ENCODE measurements around the gene EIF3L. TPM values are rescaled to one million over a fixed set of nuclear protein-coding genes. Genes with fewer than 3 reads are reported as not detected.

The EIF3L gene
- total RNA-seq, 1 experiment from 2014 or later: 739 TPM

DNA sequence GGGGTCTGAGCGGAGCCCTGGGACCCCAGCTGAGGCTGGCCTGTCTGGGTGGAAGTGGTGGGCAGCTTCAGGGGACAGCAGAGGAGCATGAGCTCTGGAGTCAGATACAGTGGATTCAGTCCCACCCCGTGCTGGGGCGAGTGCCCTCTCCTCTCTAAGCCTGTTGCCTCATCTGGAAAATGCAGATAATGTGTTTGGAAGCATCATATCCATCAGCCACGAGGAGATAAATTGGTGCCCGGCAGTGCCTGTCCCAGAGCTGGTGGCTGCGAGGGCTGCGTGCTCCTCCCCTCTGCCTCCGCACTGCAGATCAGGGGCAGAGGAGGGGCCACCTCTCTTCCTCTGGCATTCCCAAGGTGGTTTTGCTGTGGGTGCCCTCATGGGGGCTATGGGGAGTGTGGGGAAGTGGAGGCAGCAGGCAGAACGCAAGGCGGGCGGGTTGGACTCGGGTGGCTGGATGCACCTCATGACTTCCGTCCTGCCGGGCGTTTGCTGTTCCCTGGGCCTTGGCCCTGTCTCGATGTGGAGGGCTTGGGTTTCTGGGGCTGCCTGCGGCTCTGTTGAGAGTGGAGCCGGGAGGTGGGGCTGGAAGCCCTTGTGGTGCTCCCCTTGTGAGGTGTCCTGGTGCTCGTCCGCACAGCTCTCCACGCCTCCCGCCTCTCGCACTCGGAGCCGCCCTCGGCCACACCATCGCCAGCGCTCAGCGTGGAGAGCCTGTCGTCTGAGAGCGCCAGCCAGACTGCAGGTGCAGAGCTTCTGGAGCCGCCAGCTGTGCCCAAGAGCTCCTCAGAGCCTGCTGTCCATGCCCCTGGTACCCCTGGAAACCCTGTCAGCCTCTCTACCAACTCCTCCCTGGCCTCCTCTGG, 77.8 kb downstream of the EIF3L start:
- H3K9me3 ChIP-seq (ENCODE audit: control insufficient read depth, low read depth, low read length): no peaks in the 10 kb centered on the region
- Mint-ChIP-seq H3K27ac (no peak overlapping the region), H3K4me1 (0 out of 4 replicates have a peak, but pooled peaks cover 0 to 3% of the 10 kb centered on the region in 2 experiments), H3K9me3 (no peaks in the 10 kb centered on the region), H3K27me3 (ENCODE audit: low read depth) (no peaks in the 10 kb centered on the region), H3K4me3 (no peak overlapping the region), H3K36me3 (ENCODE audit: insufficient read depth in 1 of 3, low read depth in 3 of 3) (peaks cover 0 to 51% (median 23%) of the 10 kb centered on the region in 3 experiments; a peak in 6 of 7 replicates)
- H2BK120ac ChIP-seq (ENCODE audit: low read depth, low read length, poor library complexity, severe bottlenecking): no peak overlapping the region
- no peak overlapping the region for H2BK12ac ChIP-seq (ENCODE audit: insufficient read length, low read depth, low read length)
- DNase-seq: no peak
- no peak overlapping the region for H3K4me2 ChIP-seq (ENCODE audit: insufficient read depth, insufficient read length, low read length)
- peaks cover 2% of the 10 kb centered on the region for H3K23me2 ChIP-seq (ENCODE audit: insufficient read length, low read depth, low read length, poor library complexity, severe bottlenecking)
- WGBS (ENCODE audit: extremely low coverage, insufficient read length, low lambda C conversion rate): no CpG with 5 or more reads among the region's 32 CpGs
- H4K20me1 ChIP-seq (ENCODE audit: control insufficient read depth, insufficient read depth, insufficient read length): no peaks in the 10 kb centered on the region
- no peak overlapping the region for H3K23ac ChIP-seq (ENCODE audit: insufficient read length, low read depth, low read length)
- H3K9ac ChIP-seq (ENCODE audit: extremely low read depth, insufficient read length, low read length): no peak overlapping the region
- no peak overlapping the region for H4K5ac ChIP-seq (ENCODE audit: insufficient read length, low read depth, low read length)
- H3K79me1 ChIP-seq (ENCODE audit: insufficient read depth, low read depth, low read length, poor library complexity, severe bottlenecking): no peaks in the 10 kb centered on the region
- H3K27me3 ChIP-seq (ENCODE audit: insufficient read depth, low read length): no peaks in the 10 kb centered on the region
- H4K8ac ChIP-seq (replicated peaks; ENCODE audit: insufficient read length, low read depth, low read length): no peak overlapping the region
- no peak overlapping the region for H3K4ac ChIP-seq (ENCODE audit: low read depth, low read length)
- no peak overlapping the region for H3K14ac ChIP-seq (ENCODE audit: insufficient read depth, low read length)
- H2AFZ ChIP-seq (ENCODE audit: low read length): no peak overlapping the region
- no peak overlapping the region for H2BK15ac ChIP-seq (ENCODE audit: low read depth, low read length)
- H3K79me2 ChIP-seq (ENCODE audit: insufficient read depth, low read length): no peaks in the 10 kb centered on the region
- no peak overlapping the region for H3K56ac ChIP-seq (ENCODE audit: insufficient read length, low read depth, low read length)
- no peak overlapping the region for H2BK20ac ChIP-seq (ENCODE audit: low read depth, low read length, poor library complexity, severe bottlenecking)
- no peaks in the 10 kb centered on the region for H3K4me1 ChIP-seq (ENCODE audit: insufficient read depth, low read length)
- no peak overlapping the region for H3K18ac ChIP-seq (ENCODE audit: insufficient read length, low read depth, low read length)
- H3K27ac ChIP-seq (ENCODE audit: insufficient read length, low read depth, low read length): no peak overlapping the region
- H2AK5ac ChIP-seq (ENCODE audit: insufficient read length, low read length): no peak overlapping the region
- TF ChIP-seq, protein P1, sequence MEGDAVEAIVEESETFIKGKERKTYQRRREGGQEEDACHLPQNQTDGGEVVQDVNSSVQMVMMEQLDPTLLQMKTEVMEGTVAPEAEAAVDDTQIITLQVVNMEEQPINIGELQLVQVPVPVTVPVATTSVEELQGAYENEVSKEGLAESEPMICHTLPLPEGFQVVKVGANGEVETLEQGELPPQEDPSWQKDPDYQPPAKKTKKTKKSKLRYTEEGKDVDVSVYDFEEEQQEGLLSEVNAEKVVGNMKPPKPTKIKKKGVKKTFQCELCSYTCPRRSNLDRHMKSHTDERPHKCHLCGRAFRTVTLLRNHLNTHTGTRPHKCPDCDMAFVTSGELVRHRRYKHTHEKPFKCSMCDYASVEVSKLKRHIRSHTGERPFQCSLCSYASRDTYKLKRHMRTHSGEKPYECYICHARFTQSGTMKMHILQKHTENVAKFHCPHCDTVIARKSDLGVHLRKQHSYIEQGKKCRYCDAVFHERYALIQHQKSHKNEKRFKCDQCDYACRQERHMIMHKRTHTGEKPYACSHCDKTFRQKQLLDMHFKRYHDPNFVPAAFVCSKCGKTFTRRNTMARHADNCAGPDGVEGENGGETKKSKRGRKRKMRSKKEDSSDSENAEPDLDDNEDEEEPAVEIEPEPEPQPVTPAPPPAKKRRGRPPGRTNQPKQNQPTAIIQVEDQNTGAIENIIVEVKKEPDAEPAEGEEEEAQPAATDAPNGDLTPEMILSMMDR (conservative IDR thresholded peaks at IDR 0.05): no peak
- no peak overlapping the region for H4K91ac ChIP-seq (ENCODE audit: insufficient read length, low read depth, low read length)
- H2BK5ac ChIP-seq (ENCODE audit: insufficient read length, low read length): no peak overlapping the region
- H3T11ph ChIP-seq (ENCODE audit: low read length): no peak overlapping the region

All from H9 (cell line).